Thyroid gland (tissue), 4 donors: Measurements from ENCODE around the gene STAT3. TPM values are rescaled to one million over a fixed set of nuclear protein-coding genes. Genes with fewer than 3 reads are reported as not detected.

ENCODE experiments used
- DNase-seq, 2 donors: peaks; one replicate each; pipeline ENCODE4 v3.0.0-alpha.2; 2019
- H3K27ac ChIP-seq, 3 donors: fragments of 200-600 bp; sonication (generic); 1 replicate in 2 of 3; 2 replicates in 1 of 3; pipeline ENCODE4 v1.5.1; 2016 to 2019; ENCODE audit warnings: mild to moderate bottlenecking in 1 of 3, moderate library complexity in 1 of 3
- H3K27me3 ChIP-seq: fragments of 200-600 bp; sonication (generic); one replicate; pipeline ENCODE4 v1.5.1; 2019
- H3K36me3 ChIP-seq, 2 donors: fragments of 200-600 bp; sonication (generic); one replicate each; pipeline ENCODE4 v1.5.1; 2016 to 2019
- H3K4me1 ChIP-seq, 2 donors: fragments of 200-600 bp; sonication (generic); one replicate each; pipeline ENCODE4 v1.5.1; 2017 to 2019
- H3K4me3 ChIP-seq, 3 donors: fragments of 200-600 bp; sonication (generic); replicated peaks in 1 of 3; 1 replicate in 2 of 3; 2 replicates in 1 of 3; pipeline ENCODE4 v1.5.1; 2016; ENCODE audit warnings: mild to moderate bottlenecking in 1 of 3
- H3K9me3 ChIP-seq: fragments of 200-600 bp; sonication (generic); one replicate; pipeline ENCODE4 v1.5.1; 2017
- POLR2A ChIP-seq, 2 donors: fragments of 450-650 bp; IDR thresholded peaks; one replicate each; pipeline ENCODE4 v1.6.1; 2017; ENCODE audit warnings: antibody characterized with exemption in 2 of 2, mild to moderate bottlenecking in 2 of 2, moderate library complexity in 1 of 2
- WGBS, 2 donors: methylation state at CpG; one replicate each; pipeline ENCODE4 v1.1.5; 2017; 5-methylcytosine and 5-hydroxymethylcytosine counted together
- intact Hi-C: fragments of 100-400 bp; cut with DNase I; formaldehyde crosslinking; loops from one replicate; pipeline ENCODE4 v1.15.1; 2023
- total RNA-seq, 4 donors: library from RNA; depleted of rRNA; stranded (reverse); fragments of >200 nt; gene quantifications; one replicate each; pipeline ENCODE4 v1.2.3, GENCODE V29; 2016
- TF ChIP-seq, protein P1 (sequence below), 6 experiments: fragments of 200-600 bp in 3 of 6; fragments of 450-650 bp in 3 of 6; sonication (generic) in 3 of 6; IDR thresholded peaks; one replicate each; pipeline ENCODE4 v1.5.1; 2016 to 2019; ENCODE audit warnings: antibody characterized with exemption in 6 of 6, mild to moderate bottlenecking in 2 of 6, inconsistent platforms in 1 of 6, moderate library complexity in 1 of 6

The STAT3 gene
- total RNA-seq, 4 donors from 2014 or later, result 147 to 292 (median 206) TPM

DNA sequence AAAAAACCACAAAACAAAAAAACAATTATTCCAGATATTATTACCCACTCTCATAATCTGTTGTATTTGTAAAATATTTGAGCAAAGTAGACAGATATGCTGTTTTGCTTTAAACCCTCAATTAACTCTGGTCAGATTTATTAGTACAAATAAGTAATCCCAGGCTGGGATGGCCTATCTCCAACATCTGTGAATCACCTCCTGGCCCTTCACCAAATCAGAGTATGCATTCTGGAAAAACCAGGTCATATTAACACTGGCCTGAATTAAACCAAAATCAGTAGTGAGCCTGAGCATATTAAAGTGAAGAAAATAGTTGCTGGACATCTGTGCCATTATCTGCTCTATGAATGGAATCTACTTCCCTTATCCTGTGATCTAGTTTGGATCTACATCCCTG, 41.0 kb downstream of the STAT3 start:
- TF ChIP-seq, protein P1, sequence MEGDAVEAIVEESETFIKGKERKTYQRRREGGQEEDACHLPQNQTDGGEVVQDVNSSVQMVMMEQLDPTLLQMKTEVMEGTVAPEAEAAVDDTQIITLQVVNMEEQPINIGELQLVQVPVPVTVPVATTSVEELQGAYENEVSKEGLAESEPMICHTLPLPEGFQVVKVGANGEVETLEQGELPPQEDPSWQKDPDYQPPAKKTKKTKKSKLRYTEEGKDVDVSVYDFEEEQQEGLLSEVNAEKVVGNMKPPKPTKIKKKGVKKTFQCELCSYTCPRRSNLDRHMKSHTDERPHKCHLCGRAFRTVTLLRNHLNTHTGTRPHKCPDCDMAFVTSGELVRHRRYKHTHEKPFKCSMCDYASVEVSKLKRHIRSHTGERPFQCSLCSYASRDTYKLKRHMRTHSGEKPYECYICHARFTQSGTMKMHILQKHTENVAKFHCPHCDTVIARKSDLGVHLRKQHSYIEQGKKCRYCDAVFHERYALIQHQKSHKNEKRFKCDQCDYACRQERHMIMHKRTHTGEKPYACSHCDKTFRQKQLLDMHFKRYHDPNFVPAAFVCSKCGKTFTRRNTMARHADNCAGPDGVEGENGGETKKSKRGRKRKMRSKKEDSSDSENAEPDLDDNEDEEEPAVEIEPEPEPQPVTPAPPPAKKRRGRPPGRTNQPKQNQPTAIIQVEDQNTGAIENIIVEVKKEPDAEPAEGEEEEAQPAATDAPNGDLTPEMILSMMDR (IDR thresholded peaks at IDR 0.05), result no peak
- no peak for TF ChIP-seq POLR2A (IDR thresholded peaks at IDR 0.05)

DNA sequence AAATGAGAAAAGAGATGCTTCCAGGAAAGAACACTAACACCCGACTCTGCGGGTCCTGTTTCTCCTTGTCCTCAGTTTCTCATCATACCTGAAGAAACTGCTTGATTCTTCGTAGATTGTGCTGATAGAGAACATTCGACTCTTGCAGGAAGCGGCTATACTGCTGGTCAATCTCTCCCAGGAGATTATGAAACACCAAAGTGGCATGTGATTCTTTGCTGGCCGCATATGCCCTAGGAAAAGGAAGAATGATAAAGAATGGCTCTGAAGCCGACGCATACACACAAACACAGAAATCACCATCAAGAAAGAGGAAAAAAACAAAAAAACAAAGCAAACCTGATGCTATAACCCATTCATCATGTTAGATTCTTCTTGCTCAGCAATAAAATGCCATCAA, 41.8 kb downstream of the STAT3 start:
- no peaks in the 10 kb centered on the region for H3K27me3 ChIP-seq
- H3K36me3 ChIP-seq, result peaks cover 31 to 52% of the 10 kb centered on the region in 2 donors
- H3K9me3 ChIP-seq, result no peaks in the 10 kb centered on the region
- H3K4me3 ChIP-seq, result no peak overlapping the region
- no peak for DNase-seq
- intact Hi-C loops, result loop anchor here (5.0 kb wide), 1 partner anchor 36 kb away; no protein-coding TSS in a partner anchor
- H3K4me1 ChIP-seq, result peaks cover 43 to 47% of the 10 kb centered on the region in 2 donors
- H3K27ac ChIP-seq, result peak overlapping the region in 1 of 3 donors; percentile 94
- no peak for TF ChIP-seq POLR2A (IDR thresholded peaks at IDR 0.05)
- TF ChIP-seq, protein P1 (IDR thresholded peaks at IDR 0.05), result no peak
- WGBS, 2 donors, result 84 to 96% methylated on average over 8 of the region's 8 CpGs

More for the DNA sequence above, 41.0 kb downstream of the STAT3 start:
- H3K4me1 ChIP-seq, result peaks cover 45 to 47% of the 10 kb centered on the region in 2 donors
- H3K9me3 ChIP-seq, result no peaks in the 10 kb centered on the region
- DNase-seq, result peak; percentile 53 to 59
- H3K27me3 ChIP-seq, result no peaks in the 10 kb centered on the region
- H3K4me3 ChIP-seq, result no peak overlapping the region
- peaks cover 28 to 45% of the 10 kb centered on the region in 2 donors for H3K36me3 ChIP-seq
- H3K27ac ChIP-seq, result peak overlapping the region in 2 of 3 donors; percentile 72 to 94
- intact Hi-C loops, result loop anchor here (5.0 kb wide), 1 partner anchor 35 kb away; no protein-coding TSS in a partner anchor

DNA sequence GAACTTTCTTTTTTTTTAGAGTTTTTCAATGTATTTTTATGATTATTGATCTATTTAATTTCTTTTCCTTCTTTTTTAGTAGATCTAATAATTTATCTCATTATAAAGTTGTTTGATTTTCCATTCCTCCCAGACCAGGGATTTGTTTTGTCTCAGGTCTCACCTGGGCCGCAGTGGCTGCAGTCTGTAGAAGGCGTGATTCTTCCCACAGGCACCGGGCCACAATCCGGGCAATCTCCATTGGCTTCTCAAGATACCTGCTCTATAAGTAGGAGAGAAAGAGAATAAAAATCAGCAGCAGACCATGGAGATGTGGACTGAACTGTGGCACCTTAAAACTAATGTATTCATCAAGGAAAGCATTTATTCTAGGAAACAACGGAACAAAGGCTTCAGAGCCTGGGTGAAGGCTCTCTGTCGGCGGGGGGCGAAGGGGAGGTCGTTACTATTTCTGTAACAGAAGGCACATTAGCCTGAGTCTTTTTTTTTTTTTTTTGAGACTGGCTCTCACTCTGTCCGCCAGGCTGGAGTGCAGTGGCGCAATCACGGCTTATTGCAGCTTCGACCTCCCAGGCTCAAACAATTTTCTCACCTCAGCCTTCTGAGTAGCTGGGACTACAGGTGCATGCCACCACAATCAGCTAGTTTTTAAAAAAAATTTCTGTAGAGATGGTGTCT, 42.7 kb downstream of the STAT3 start:
- Histone ChIP-seq H3K36me3 (peaks cover 31 to 56% of the 10 kb centered on the region in 2 donors), H3K4me1 (peaks cover 36 to 48% of the 10 kb centered on the region in 2 donors), H3K27me3 (no peaks in the 10 kb centered on the region), H3K4me3 (no peak overlapping the region), H3K9me3 (no peaks in the 10 kb centered on the region), H3K27ac (no peak overlapping the region)
- WGBS, 2 donors, result 89 to 92% methylated on average over 13 of the region's 13 CpGs
- DNase-seq, result no peak
- intact Hi-C loops, result loop anchor here (5.0 kb wide), 1 partner anchor 37 kb away; no protein-coding TSS in a partner anchor
- TF ChIP-seq, protein P1 (IDR thresholded peaks at IDR 0.05), result no peak
- no peak for TF ChIP-seq POLR2A (IDR thresholded peaks at IDR 0.05)

DNA sequence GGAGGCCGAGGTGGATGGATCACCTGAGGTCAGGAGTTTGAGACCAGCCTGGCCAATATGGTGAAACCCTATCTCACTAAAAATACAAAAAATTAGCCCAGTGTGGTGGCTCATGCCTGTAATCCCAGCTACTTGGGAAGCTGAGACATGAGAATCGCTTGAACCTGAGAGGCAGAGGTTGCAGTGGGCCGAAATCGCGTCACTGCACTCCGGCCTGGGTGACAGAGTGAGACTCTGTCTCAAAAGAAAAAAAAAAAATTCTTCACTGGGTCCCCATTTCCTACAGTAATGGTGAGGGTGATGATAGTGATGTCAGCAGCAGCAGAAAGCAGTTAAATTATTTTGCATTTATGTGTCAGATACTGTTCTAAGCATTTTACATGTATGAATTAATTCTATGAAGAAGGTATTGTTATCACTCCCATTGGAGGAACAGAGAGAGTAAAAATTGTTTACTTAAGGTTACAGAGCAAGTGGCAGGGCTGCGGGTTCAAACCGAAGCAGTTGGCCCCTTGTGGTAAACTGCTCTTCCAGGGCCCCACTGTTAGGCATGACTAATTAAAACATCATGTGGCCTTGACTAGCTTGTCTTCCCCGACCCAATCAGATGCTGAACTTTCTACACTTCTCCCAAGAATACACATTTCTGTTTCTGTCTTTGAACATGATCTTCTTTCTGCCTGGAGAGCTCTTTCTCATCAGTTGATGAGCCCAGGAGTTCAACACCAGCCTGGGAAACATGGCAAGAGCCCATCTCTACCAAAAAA, 45.8 kb downstream of the STAT3 start:
- H3K27me3 ChIP-seq, result no peaks in the 10 kb centered on the region
- no peak overlapping the region for H3K4me3 ChIP-seq
- 83 to 88% methylated on average over 9 of the region's 9 CpGs for WGBS, 2 donors
- intact Hi-C loops, result no loop called here
- H3K4me1 ChIP-seq, result peaks cover 5 to 17% of the 10 kb centered on the region in 2 donors
- H3K36me3 ChIP-seq, result peaks cover 41 to 80% of the 10 kb centered on the region in 2 donors
- no peak for DNase-seq
- TF ChIP-seq POLR2A (IDR thresholded peaks at IDR 0.05), result no peak
- TF ChIP-seq, protein P1 (IDR thresholded peaks at IDR 0.05), result no peak
- peak overlapping the region in 1 of 3 donors; percentile 49 for H3K27ac ChIP-seq
- no peaks in the 10 kb centered on the region for H3K9me3 ChIP-seq
